Coronary artery (tissue), 2 donors: ENCODE data around the gene SNRNP48.

Experiments
- DNase-seq: peaks from one replicate; pipeline ENCODE4 v3.0.0-alpha.2; 2017; ENCODE audit warnings: low spot score
- H3K27ac ChIP-seq, 2 donors: fragments of 200-600 bp; sonication (generic); one replicate each; pipeline ENCODE4 v1.5.1; 2016 to 2019
- H3K4me3 ChIP-seq: fragments of 200-600 bp; sonication (generic); 2 replicates; pipeline ENCODE4 v1.5.1; 2016; ENCODE audit warnings: mild to moderate bottlenecking, moderate library complexity
- TF ChIP-seq, protein P1 (sequence below): fragments of 200-600 bp; sonication (generic); IDR thresholded peaks from one replicate; pipeline ENCODE4 v1.5.1; 2019; ENCODE audit warnings: antibody characterized with exemption

Gene SNRNP48

DNA sequence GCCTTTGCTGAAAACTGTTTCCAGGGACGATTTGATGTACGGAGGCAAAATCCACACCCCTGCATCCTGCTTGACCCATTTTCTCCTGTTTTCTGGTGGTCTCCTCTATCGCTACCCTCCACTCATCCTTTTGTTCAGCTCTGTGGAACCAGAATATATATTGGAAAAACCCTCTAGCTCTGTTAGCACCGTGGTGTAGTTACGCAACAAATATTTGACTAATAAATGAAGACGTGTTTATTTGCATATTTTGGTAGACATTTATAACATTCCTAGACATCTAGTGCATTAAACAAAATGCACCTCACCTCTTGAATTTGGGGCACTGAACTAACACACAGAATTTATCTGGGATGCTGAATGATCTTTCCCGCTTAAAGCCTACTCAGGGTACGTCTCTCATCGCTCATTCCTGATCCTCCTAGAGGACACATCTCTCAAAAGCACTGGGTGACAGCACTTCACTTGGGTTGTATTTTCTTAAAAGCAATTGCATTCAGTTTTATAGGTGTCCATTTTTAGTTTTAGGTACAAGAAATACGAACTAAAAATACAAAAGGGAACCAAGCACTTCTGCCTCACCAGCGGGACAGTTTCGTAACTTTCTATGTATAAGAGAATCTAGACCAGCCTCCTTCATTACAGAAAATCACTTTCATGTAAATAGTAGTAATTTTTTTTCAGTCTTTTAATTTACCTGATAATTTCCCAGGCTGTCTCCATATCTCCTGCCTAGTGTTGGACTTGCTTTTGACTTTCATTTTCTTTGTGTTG, 59.2 kb downstream of the SNRNP48 start:
- TF ChIP-seq, protein P1, sequence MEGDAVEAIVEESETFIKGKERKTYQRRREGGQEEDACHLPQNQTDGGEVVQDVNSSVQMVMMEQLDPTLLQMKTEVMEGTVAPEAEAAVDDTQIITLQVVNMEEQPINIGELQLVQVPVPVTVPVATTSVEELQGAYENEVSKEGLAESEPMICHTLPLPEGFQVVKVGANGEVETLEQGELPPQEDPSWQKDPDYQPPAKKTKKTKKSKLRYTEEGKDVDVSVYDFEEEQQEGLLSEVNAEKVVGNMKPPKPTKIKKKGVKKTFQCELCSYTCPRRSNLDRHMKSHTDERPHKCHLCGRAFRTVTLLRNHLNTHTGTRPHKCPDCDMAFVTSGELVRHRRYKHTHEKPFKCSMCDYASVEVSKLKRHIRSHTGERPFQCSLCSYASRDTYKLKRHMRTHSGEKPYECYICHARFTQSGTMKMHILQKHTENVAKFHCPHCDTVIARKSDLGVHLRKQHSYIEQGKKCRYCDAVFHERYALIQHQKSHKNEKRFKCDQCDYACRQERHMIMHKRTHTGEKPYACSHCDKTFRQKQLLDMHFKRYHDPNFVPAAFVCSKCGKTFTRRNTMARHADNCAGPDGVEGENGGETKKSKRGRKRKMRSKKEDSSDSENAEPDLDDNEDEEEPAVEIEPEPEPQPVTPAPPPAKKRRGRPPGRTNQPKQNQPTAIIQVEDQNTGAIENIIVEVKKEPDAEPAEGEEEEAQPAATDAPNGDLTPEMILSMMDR: no peak
- DNase-seq: no peak
- H3K4me3 ChIP-seq: no peak overlapping the region
- H3K27ac ChIP-seq: no peak overlapping the region

DNA sequence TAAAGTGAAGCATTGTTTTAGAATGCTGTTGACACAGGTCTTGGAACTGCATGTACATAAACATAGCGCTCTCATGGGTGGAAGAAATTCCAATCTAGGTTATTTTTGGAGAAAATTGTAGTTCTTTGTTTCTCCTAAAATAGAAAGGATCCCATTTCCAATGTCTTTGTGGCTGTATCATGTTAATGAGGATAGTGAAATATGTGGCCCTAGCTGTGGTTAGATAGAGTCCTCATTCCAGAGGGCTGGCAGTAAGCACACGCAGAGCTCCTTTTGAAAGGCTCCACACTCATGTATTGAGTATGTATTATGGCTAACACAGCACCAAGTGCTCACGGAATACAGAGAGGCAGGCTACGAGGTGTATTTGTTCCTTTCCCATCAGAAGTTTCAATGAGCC, 60.9 kb downstream of the SNRNP48 start:
- H3K27ac ChIP-seq: no peak overlapping the region
- no peak overlapping the region for H3K4me3 ChIP-seq
- TF ChIP-seq, protein P1: no peak
- DNase-seq: no peak

DNA sequence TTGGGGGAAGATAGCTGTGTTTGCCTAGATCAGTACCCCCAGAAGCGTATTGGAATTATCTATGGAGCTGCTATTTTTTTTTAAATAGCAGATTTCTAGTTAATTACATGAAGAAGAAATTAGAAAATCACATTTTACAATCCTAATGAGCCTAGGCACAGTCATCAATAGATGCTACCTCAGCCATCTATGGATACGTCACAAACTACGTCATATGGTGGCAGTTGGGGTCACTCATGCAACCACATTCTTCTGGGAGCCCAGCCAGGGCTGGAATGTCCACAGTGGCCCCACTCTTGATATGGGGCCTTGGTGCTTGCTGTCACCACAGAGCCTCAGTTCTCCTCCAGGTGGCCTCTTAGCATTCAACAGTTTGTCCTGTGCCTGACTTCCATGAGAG, 63.0 kb downstream of the SNRNP48 start:
- H3K27ac ChIP-seq: no peak overlapping the region
- DNase-seq: no peak
- TF ChIP-seq, protein P1: no peak
- no peak overlapping the region for H3K4me3 ChIP-seq

DNA sequence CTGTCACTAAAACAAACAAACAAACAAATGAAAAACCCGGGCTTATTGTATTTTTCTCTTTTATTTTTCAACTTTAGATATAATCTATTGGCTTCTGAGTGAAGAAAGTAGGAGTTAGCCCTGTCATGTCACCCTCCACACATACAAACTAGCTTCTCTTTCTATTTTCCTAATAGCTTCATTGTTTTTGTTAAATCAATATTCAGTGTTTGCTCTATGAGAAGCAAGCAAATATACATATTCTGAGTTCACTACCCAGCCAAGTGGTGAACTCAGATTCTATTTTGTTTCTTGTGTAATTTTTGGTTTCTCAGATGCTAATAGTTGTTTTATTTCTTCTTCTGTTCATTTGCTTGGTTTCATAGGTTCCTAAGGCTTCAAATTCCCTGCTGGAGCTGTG, 66.4 kb downstream of the SNRNP48 start:
- DNase-seq: no peak
- H3K27ac ChIP-seq: no peak overlapping the region
- H3K4me3 ChIP-seq: no peak overlapping the region
- TF ChIP-seq, protein P1: no peak

DNA sequence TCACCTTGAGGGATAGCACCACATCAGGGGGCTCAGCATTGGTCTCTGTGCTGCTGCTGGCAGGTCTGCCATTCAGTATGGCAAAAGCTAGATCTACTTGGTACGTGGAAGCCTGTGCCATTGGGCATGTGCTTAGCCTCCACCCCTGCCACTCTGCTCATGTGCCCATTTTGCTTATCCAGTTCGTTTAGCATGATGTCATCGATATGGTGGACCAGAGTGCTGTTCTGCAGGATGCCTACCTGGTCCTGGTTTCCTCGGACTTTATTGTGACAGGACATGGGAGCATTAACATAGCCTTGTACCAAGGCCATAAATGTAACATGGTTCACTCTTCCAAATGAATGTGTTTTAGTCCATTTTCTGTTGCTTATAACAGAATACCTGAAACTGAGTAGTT, 68.5 kb downstream of the SNRNP48 start:
- TF ChIP-seq, protein P1: no peak
- DNase-seq: no peak
- no peak overlapping the region for H3K27ac ChIP-seq
- H3K4me3 ChIP-seq: no peak overlapping the region

DNA sequence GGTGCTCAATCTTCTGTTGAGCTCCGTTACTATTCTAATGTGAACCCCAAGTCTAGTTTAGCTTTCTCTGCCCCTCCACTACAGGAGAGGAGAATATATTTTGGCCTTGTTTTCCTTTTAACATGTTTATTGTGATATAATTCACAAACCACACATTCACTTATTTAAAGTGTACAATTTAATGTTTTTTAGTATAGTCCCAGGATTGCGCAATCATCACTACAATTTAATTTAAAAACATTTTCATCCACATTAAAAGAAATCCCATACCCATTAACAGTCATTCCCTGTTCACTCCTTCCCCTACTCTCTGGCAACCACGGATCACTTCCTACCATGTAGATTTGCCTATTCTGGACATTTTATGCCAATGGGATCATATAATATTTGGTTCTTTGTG, 71.4 kb downstream of the SNRNP48 start:
- TF ChIP-seq, protein P1: no peak
- Histone ChIP-seq H3K27ac (no peak overlapping the region), H3K4me3 (no peak overlapping the region)
- DNase-seq: no peak
